ENCODE data around the gene PBX3.

The PBX3 gene

GRCh38 chr9:125826850-125827249 lies 79.7 kb downstream of the PBX3 start:
- no peaks in the 10 kb centered on the region for H3K9me3 Mint-ChIP-seq
- no peaks in the 10 kb centered on the region for H3K27me3 Mint-ChIP-seq
- H3K4me3 Mint-ChIP-seq: no peak overlapping the region
- peaks cover 20% of the 10 kb centered on the region for H3K4me1 Mint-ChIP-seq (ENCODE audit: low read depth)
- H3K36me3 Mint-ChIP-seq (ENCODE audit: low read depth): no peaks in the 10 kb centered on the region
- no peak overlapping the region for H3K27ac Mint-ChIP-seq
- intact Hi-C loops (cut with micrococcal nuclease): loop anchor here (10.0 kb wide), 1 partner anchor 58 kb away; no protein-coding TSS in a partner anchor

- Mint-ChIP-seq H3K27ac (no peak overlapping the region), H3K4me1 (ENCODE audit: low read depth) (peaks cover 4% of the 10 kb centered on the region), H3K27me3 (no peaks in the 10 kb centered on the region), H3K4me3 (peak overlapping the region; percentile 64), H3K9me3 (no peaks in the 10 kb centered on the region), H3K36me3 (ENCODE audit: low read depth) (no peaks in the 10 kb centered on the region)
- intact Hi-C loops (cut with micrococcal nuclease): loop anchor here (10.0 kb wide), 1 partner anchor 55 kb away; no protein-coding TSS in a partner anchor
These were observed 82.6 kb downstream of the PBX3 start for GRCh38 chr9:125829743-125830142.

GRCh38 chr9:125831054-125831453 lies 83.9 kb downstream of the PBX3 start:
- Mint-ChIP-seq H3K36me3 (ENCODE audit: low read depth) (peaks cover 1% of the 10 kb centered on the region), H3K27me3 (no peaks in the 10 kb centered on the region), H3K4me1 (ENCODE audit: low read depth) (peaks cover 12% of the 10 kb centered on the region), H3K4me3 (no peak overlapping the region), H3K9me3 (no peaks in the 10 kb centered on the region), H3K27ac (no peak overlapping the region)
- intact Hi-C loops (cut with micrococcal nuclease): no loop called here

- Mint-ChIP-seq H3K9me3 (no peaks in the 10 kb centered on the region), H3K4me3 (no peak overlapping the region), H3K36me3 (ENCODE audit: low read depth) (peaks cover 6% of the 10 kb centered on the region), H3K27me3 (no peaks in the 10 kb centered on the region), H3K4me1 (ENCODE audit: low read depth) (peaks cover 17% of the 10 kb centered on the region), H3K27ac (no peak overlapping the region)
- intact Hi-C loops (cut with micrococcal nuclease): no loop called here
These were observed 84.4 kb downstream of the PBX3 start for GRCh38 chr9:125831616-125832015.

GRCh38 chr9:125835655-125836054 lies 88.5 kb downstream of the PBX3 start:
- Mint-ChIP-seq H3K36me3 (ENCODE audit: low read depth) (peaks cover 6% of the 10 kb centered on the region), H3K9me3 (no peaks in the 10 kb centered on the region), H3K27ac (no peak overlapping the region), H3K4me1 (ENCODE audit: low read depth) (peaks cover 41% of the 10 kb centered on the region), H3K27me3 (no peaks in the 10 kb centered on the region), H3K4me3 (no peak overlapping the region)
- intact Hi-C loops (cut with micrococcal nuclease): loop anchor here (5.0 kb wide), 1 partner anchor 203 kb away; no protein-coding TSS in a partner anchor

GRCh38 chr9:125839317-125839716 lies 92.1 kb downstream of the PBX3 start:
- Mint-ChIP-seq H3K27me3 (no peaks in the 10 kb centered on the region), H3K36me3 (ENCODE audit: low read depth) (peaks cover 6% of the 10 kb centered on the region), H3K4me1 (ENCODE audit: low read depth) (peaks cover 63% of the 10 kb centered on the region), H3K27ac (peak overlapping the region; percentile 76), H3K4me3 (peak overlapping the region; percentile 66), H3K9me3 (no peaks in the 10 kb centered on the region)
- intact Hi-C loops (cut with micrococcal nuclease): loop anchor here (5.0 kb wide), 1 partner anchor 207 kb away; no protein-coding TSS in a partner anchor

GRCh38 chr9:125841444-125841843 lies 94.3 kb downstream of the PBX3 start:
- H3K9me3 Mint-ChIP-seq: no peaks in the 10 kb centered on the region
- no peak overlapping the region for H3K4me3 Mint-ChIP-seq
- peaks cover 52% of the 10 kb centered on the region for H3K4me1 Mint-ChIP-seq (ENCODE audit: low read depth)
- H3K36me3 Mint-ChIP-seq (ENCODE audit: low read depth): peaks cover 1% of the 10 kb centered on the region
- no peak overlapping the region for H3K27ac Mint-ChIP-seq
- no peaks in the 10 kb centered on the region for H3K27me3 Mint-ChIP-seq
- intact Hi-C loops (cut with micrococcal nuclease): no loop called here

- Mint-ChIP-seq H3K4me1 (ENCODE audit: low read depth) (peaks cover 50% of the 10 kb centered on the region), H3K27ac (no peak overlapping the region)
- intact Hi-C loops (cut with micrococcal nuclease): no loop called here
These were observed 95.1 kb downstream of the PBX3 start for GRCh38 chr9:125842242-125842641.

GRCh38 chr9:125843646-125844045 lies 96.5 kb downstream of the PBX3 start:
- Mint-ChIP-seq H3K27me3 (no peaks in the 10 kb centered on the region), H3K9me3 (no peaks in the 10 kb centered on the region), H3K4me1 (ENCODE audit: low read depth) (peaks cover 45% of the 10 kb centered on the region), H3K4me3 (no peak overlapping the region), H3K36me3 (ENCODE audit: low read depth) (no peaks in the 10 kb centered on the region), H3K27ac (no peak overlapping the region)
- intact Hi-C loops (cut with micrococcal nuclease): no loop called here

More at GRCh38 chr9:125842242-125842641, 95.1 kb downstream of the PBX3 start:
- H3K36me3 Mint-ChIP-seq (ENCODE audit: low read depth): no peaks in the 10 kb centered on the region
- H3K27me3 Mint-ChIP-seq: no peaks in the 10 kb centered on the region
- H3K9me3 Mint-ChIP-seq: no peaks in the 10 kb centered on the region
- H3K4me3 Mint-ChIP-seq: no peak overlapping the region

- H3K9me3 Mint-ChIP-seq: no peaks in the 10 kb centered on the region
- H3K36me3 Mint-ChIP-seq (ENCODE audit: low read depth): no peaks in the 10 kb centered on the region
- peaks cover 43% of the 10 kb centered on the region for H3K4me1 Mint-ChIP-seq (ENCODE audit: low read depth)
- no peaks in the 10 kb centered on the region for H3K27me3 Mint-ChIP-seq
- no peak overlapping the region for H3K4me3 Mint-ChIP-seq
- no peak overlapping the region for H3K27ac Mint-ChIP-seq
- intact Hi-C loops (cut with micrococcal nuclease): no loop called here
These were observed 97.4 kb downstream of the PBX3 start for GRCh38 chr9:125844611-125845010.

- Mint-ChIP-seq H3K27me3 (no peaks in the 10 kb centered on the region), H3K4me1 (ENCODE audit: low read depth) (peaks cover 41% of the 10 kb centered on the region), H3K36me3 (ENCODE audit: low read depth) (no peaks in the 10 kb centered on the region), H3K27ac (no peak overlapping the region), H3K4me3 (no peak overlapping the region), H3K9me3 (no peaks in the 10 kb centered on the region)
- intact Hi-C loops (cut with micrococcal nuclease): no loop called here
These were observed 98.2 kb downstream of the PBX3 start for GRCh38 chr9:125845271-125845808.

GRCh38 chr9:125847735-125848134 lies 100.6 kb downstream of the PBX3 start:
- H3K27ac Mint-ChIP-seq: no peak overlapping the region
- peaks cover 18% of the 10 kb centered on the region for H3K4me1 Mint-ChIP-seq (ENCODE audit: low read depth)
- H3K4me3 Mint-ChIP-seq: no peak overlapping the region
- no peaks in the 10 kb centered on the region for H3K27me3 Mint-ChIP-seq
- intact Hi-C loops (cut with micrococcal nuclease): no loop called here
- H3K9me3 Mint-ChIP-seq: no peaks in the 10 kb centered on the region
- no peaks in the 10 kb centered on the region for H3K36me3 Mint-ChIP-seq (ENCODE audit: low read depth)

- H3K27ac Mint-ChIP-seq: no peak overlapping the region
- no peaks in the 10 kb centered on the region for H3K27me3 Mint-ChIP-seq
- no peaks in the 10 kb centered on the region for H3K9me3 Mint-ChIP-seq
- H3K36me3 Mint-ChIP-seq (ENCODE audit: low read depth): no peaks in the 10 kb centered on the region
- peaks cover 11% of the 10 kb centered on the region for H3K4me1 Mint-ChIP-seq (ENCODE audit: low read depth)
- intact Hi-C loops (cut with micrococcal nuclease): no loop called here
- no peak overlapping the region for H3K4me3 Mint-ChIP-seq
These were observed 103.0 kb downstream of the PBX3 start for GRCh38 chr9:125850106-125850632.

GRCh38 chr9:125850763-125851162 lies 103.6 kb downstream of the PBX3 start:
- no peak overlapping the region for H3K27ac Mint-ChIP-seq
- H3K9me3 Mint-ChIP-seq: no peaks in the 10 kb centered on the region
- H3K27me3 Mint-ChIP-seq: no peaks in the 10 kb centered on the region
- H3K4me1 Mint-ChIP-seq (ENCODE audit: low read depth): peaks cover 11% of the 10 kb centered on the region
- H3K36me3 Mint-ChIP-seq (ENCODE audit: low read depth): no peaks in the 10 kb centered on the region
- intact Hi-C loops (cut with micrococcal nuclease): no loop called here
- no peak overlapping the region for H3K4me3 Mint-ChIP-seq

GRCh38 chr9:125851979-125852378 lies 104.8 kb downstream of the PBX3 start:
- no peaks in the 10 kb centered on the region for H3K9me3 Mint-ChIP-seq
- no peak overlapping the region for H3K27ac Mint-ChIP-seq
- H3K4me1 Mint-ChIP-seq (ENCODE audit: low read depth): peaks cover 11% of the 10 kb centered on the region
- no peaks in the 10 kb centered on the region for H3K36me3 Mint-ChIP-seq (ENCODE audit: low read depth)
- H3K4me3 Mint-ChIP-seq: no peak overlapping the region
- H3K27me3 Mint-ChIP-seq: no peaks in the 10 kb centered on the region
- intact Hi-C loops (cut with micrococcal nuclease): no loop called here

Data from dendritic cell treated with granulocyte-macrophage colony-stimulating factor and Interleukin-4, amounts not matched to agents 40 ng/mL and 50 ng/mL, for 4 days (primary cell).